ENCODE results near the gene FPR3.
A peak's percentile ranks its signal among the peaks of the same experiment; 100 is the strongest.
"Not testable (repeated sequence)": the region's sequence is repeated elsewhere in the genome, so short reads cannot be mapped to it uniquely, and the experiment has no call there.

Gene FPR3, protein sequence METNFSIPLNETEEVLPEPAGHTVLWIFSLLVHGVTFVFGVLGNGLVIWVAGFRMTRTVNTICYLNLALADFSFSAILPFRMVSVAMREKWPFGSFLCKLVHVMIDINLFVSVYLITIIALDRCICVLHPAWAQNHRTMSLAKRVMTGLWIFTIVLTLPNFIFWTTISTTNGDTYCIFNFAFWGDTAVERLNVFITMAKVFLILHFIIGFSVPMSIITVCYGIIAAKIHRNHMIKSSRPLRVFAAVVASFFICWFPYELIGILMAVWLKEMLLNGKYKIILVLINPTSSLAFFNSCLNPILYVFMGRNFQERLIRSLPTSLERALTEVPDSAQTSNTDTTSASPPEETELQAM

GRCh38 chr19:51794885-51795490 is at the start of gene FPR3:
TSS of gene FPR3 (plus strand) at chr19:51795157. CDS start at chr19:51823749, 28,592 bp downstream.
- DNase-seq, result no peak

DNA sequence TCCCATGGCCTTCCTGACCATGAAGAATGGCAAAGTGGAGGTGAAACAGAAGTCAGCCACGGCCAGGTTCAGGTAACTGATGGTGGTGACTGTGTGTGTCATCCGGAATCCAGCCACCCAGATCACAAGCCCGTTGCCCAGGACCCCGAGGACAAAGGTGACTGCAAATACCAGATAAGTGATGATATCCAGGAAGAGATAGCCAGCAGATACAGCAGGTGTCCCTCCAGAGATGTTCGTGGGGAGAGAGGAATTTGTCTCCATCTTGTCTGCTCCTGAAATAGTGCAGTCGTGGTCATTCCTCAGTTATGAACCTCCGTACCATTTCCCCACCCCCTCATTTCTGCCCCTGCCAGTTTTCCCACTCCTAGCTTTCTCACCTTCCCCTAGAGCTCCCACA is 48.2 kb upstream of the FPR3 start:
- no peak for DNase-seq

GRCh38 chr19:51749979-51750378 is 45.0 kb upstream of the FPR3 start:
- DNase-seq, result no peak

DNA sequence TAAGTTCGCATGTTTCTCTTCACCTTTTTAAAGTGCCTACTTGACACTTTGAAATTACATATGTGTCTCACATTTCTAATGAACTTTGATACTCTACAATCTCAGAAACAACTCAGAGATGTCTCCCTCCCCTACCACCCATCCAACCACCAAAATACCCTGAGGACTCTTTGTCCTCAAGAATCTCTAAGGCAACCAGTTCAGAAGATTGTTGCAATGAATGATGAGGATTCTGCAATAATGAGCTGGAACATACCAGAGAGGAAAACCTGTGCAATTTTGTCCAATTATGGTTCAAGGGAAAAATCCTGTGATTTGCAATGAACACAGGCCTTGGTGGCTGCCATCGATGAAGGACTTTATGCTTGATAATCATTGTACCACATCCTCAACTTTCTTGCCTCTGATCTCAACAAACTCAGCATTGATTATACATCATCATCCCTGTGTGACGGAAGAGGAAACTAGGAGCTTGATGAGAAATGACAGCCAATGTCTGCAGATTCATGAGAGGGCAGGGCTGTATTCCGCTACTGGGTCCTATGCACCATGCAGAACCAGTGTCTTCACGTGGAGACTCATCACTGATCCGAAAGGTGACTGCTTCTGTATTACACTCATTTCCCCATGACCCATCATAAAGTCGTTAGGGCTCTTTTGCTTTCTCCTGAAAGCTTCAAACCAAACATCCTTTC is 44.4 kb upstream of the FPR3 start:
- no peak for DNase-seq

DNA sequence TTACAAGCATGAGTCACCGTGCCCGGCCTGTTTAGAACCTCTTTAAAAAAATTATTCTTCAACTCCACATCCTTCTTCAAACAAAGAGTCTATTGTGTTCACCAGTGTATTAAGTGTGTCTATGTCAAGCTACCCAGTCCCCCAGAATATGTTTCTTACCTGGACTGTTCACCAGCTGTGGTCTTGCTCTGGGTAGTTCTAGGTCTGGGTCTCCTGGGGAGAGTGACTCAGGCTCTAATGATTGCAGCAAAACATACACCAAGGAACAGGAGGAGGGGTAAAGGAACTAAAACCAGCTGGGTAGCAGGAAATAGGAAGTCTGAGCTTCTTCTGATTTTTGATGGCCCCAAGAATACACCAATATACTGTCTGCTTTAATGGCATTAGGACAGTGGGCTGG is 43.3 kb upstream of the FPR3 start, which contains the start of gene FPR1:
Gene FPR1, minus strand, starts transcription at position 224 of the 400 bp plus-strand sequence. CDS start 4,884 bp downstream, outside the sequence.
- DNase-seq, result no peak

DNA sequence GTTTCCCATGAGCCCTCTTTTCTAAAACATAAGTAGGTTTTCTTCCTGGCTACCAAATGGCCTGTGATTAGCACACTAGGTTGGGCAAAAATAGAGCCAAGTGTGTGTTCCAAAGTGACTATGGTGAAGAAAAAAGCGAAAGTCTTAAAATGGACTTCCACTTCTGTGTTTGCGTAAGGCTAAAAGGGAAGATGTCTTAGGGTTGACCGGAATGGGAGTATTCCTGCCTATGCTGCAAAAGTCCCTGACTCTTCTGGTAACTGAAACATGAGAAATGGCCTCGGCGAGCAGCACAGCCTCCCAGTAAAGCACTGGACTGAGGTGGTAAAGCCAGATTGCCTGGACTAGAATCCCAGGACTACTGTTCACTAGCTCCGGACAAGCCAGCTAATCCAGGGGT is 40.8 kb upstream of the FPR3 start:
- DNase-seq, result no peak

DNA sequence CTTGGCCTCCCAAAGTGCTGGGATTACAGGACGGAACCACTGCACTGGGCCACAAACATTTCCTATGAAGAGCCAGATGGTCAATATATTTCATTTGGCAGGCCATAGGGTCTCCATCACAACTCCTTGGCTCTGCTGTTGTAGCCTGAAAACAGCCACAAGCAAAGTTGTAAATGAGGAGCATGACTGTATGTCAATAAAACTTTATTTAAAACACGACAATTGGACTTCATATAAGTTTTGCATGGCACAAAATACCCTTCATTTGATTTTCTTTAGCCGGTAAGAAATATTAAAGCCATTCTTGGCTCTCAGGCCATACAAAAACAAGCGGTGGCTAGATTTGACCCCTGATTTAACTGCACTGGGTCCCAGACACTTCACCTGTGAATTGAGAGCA is 40.2 kb upstream of the FPR3 start:
- no peak for DNase-seq

- DNase-seq, result no peak
These were observed 39.4 kb upstream of the FPR3 start for GRCh38 chr19:51755571-51755970.

- no peak for DNase-seq
These were observed 34.1 kb upstream of the FPR3 start, which contains the start of gene FPR2 for GRCh38 chr19:51760697-51761356. TSS of gene FPR2 (plus strand) at chr19:51761180. CDS start at chr19:51768659, 7,479 bp downstream.

- no peak for DNase-seq
These were observed 33.3 kb upstream of the FPR3 start for GRCh38 chr19:51761696-51762095.

- no peak for DNase-seq
These were observed 29.9 kb upstream of the FPR3 start for GRCh38 chr19:51765086-51765485.

DNA sequence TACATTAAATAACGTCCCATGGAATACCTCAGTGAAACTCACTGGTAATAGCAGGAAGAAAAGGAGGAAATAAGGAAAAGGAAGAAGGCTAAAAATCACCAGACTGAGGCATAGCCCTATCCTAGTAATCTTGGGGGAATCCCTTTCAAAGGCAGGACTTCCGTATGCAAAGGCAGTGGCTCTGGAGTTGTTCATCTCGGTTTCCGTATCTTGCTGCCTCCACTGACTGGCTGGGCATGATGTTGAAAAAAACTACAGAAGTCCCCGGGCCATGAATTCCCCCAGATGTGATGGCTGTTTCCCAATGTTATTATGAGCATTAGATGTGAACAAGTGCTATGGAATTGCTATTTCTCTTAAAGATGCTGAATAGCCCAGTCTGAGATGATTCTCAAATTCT is 28.5 kb upstream of the FPR3 start:
- DNase-seq, result no peak

DNA sequence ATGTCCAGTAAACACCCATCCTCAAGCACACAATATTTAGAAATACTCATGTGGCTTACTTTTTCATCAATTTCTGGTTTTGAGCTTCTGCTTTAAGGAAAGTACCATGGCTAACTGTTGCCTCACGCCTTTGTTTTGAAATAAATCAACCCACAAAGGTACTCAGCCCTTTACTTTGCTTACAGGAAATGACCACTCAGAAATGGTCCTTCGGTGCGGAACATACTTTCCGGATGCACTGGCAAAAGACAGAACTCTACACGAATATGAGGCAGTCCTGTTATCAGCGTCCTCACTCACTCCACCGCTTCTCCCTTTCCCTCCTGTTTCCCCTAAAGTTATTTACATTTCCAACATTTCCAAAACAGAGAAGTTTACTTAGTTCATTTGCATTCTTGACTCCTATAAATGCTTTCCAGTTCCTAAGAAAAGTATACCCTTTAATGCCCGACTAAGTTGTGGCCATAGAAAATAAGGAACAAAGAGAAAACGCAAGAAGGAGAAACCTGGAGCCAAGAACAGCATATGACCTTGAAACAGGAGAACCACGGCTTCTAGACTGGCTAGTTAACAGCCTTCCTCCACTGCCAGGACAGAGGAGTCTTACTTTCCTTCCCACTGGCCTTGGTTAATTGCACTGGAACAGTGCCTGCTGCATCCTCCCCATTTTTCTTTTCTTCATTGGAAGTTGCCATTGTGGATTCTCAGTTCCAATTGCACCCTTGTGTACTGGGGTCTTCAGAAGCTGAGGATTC is 23.4 kb upstream of the FPR3 start:
- DNase-seq, result no peak

GRCh38 chr19:51772977-51773376 is 22.0 kb upstream of the FPR3 start:
- no peak for DNase-seq

- not testable (repeated sequence) for DNase-seq
These were observed 18.4 kb upstream of the FPR3 start for GRCh38 chr19:51776561-51776960.

- peak; percentile 67 for DNase-seq
These were observed 17.1 kb upstream of the FPR3 start for GRCh38 chr19:51777570-51778462.

DNA sequence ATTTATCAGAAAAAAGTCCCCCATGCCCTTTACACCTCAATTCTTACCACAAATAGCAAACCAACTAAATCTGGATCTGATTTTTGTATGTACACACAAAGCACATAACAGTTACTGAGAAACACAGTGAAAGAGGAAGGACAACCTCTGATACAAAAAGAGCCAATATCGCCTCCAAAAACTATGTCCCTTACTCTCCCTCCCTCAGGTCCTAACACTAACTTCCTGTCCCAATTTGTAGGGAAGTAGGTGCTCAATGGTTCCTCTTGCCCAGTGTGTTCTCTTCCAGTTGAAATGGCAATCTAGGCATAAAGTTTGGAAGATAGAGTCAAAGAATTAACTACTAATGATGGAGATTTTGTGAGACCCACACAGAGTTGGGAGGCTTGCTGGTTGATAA is 15.8 kb upstream of the FPR3 start:
- DNase-seq, result no peak

- no peak for DNase-seq
These were observed 15.3 kb upstream of the FPR3 start for GRCh38 chr19:51779703-51780102.

GRCh38 chr19:51780270-51780669 is 14.7 kb upstream of the FPR3 start:
- no peak for DNase-seq

DNA sequence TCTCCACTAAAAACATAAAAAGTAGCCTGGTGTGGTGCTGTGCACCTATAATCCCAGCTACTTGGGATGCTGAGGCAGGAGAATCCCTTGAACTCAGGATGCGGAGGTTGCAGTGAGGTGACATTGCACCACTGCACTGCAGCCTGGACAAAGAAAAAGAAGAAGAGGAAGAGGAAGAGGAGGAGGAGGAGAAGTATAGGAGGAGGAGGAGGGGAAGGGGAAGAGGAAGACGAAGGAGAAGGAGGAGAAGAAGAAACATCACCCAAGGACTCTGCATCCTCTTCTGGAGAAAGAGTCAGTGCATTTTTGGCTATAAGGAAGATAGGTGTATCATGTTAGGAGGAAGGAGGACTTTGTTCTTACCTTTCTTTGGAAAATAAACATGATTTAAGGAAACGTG is 13.0 kb upstream of the FPR3 start:
- DNase-seq, result no peak

GRCh38 chr19:51783372-51783771 is 11.6 kb upstream of the FPR3 start:
- no peak for DNase-seq
